Measurements from ENCODE around the gene SAFB2.

GRCh38 chr19:5632241-5632612 is 9.7 kb upstream of the SAFB2 start:
- no peak for TF ChIP-seq MYC (IDR thresholded peaks at IDR 0.05; ENCODE audit: borderline replicate concordance, low read length)
- TF ChIP-seq POLR2AphosphoS2 (conservative IDR thresholded peaks at IDR 0.05; ENCODE audit: low read length), result no peak
- TF ChIP-seq CTCF (IDR thresholded peaks at IDR 0.05), result no peak
- TF ChIP-seq, protein P1, sequence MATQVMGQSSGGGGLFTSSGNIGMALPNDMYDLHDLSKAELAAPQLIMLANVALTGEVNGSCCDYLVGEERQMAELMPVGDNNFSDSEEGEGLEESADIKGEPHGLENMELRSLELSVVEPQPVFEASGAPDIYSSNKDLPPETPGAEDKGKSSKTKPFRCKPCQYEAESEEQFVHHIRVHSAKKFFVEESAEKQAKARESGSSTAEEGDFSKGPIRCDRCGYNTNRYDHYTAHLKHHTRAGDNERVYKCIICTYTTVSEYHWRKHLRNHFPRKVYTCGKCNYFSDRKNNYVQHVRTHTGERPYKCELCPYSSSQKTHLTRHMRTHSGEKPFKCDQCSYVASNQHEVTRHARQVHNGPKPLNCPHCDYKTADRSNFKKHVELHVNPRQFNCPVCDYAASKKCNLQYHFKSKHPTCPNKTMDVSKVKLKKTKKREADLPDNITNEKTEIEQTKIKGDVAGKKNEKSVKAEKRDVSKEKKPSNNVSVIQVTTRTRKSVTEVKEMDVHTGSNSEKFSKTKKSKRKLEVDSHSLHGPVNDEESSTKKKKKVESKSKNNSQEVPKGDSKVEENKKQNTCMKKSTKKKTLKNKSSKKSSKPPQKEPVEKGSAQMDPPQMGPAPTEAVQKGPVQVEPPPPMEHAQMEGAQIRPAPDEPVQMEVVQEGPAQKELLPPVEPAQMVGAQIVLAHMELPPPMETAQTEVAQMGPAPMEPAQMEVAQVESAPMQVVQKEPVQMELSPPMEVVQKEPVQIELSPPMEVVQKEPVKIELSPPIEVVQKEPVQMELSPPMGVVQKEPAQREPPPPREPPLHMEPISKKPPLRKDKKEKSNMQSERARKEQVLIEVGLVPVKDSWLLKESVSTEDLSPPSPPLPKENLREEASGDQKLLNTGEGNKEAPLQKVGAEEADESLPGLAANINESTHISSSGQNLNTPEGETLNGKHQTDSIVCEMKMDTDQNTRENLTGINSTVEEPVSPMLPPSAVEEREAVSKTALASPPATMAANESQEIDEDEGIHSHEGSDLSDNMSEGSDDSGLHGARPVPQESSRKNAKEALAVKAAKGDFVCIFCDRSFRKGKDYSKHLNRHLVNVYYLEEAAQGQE (IDR thresholded peaks at IDR 0.05), result no peak

Measured in A549 (cell line).